ENCODE measurements around the gene SOCS4. TPM values are rescaled to one million over a fixed set of nuclear protein-coding genes. Genes with fewer than 3 reads are reported as not detected.

The SOCS4 gene
- total RNA-seq, 4 donors from 2014 or later: 25.4 to 45.0 (median 37.9) TPM

- no peaks in the 10 kb centered on the region for H3K9me3 ChIP-seq
- peaks cover 4 to 47% (median 19%) of the 10 kb centered on the region in 3 donors for H3K4me1 ChIP-seq
- H3K36me3 ChIP-seq: peaks cover 0 to 7% of the 10 kb centered on the region in 2 donors
- 0 to 1% methylated on average over 4 to 8 of the region's 10 CpGs for WGBS, 2 donors (ENCODE audit: low coverage in 1 of 2)
- H3K27me3 ChIP-seq: no peaks in the 10 kb centered on the region
- TF ChIP-seq, protein P1, sequence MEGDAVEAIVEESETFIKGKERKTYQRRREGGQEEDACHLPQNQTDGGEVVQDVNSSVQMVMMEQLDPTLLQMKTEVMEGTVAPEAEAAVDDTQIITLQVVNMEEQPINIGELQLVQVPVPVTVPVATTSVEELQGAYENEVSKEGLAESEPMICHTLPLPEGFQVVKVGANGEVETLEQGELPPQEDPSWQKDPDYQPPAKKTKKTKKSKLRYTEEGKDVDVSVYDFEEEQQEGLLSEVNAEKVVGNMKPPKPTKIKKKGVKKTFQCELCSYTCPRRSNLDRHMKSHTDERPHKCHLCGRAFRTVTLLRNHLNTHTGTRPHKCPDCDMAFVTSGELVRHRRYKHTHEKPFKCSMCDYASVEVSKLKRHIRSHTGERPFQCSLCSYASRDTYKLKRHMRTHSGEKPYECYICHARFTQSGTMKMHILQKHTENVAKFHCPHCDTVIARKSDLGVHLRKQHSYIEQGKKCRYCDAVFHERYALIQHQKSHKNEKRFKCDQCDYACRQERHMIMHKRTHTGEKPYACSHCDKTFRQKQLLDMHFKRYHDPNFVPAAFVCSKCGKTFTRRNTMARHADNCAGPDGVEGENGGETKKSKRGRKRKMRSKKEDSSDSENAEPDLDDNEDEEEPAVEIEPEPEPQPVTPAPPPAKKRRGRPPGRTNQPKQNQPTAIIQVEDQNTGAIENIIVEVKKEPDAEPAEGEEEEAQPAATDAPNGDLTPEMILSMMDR (IDR thresholded peaks at IDR 0.05): no peak
- no peak for TF ChIP-seq POLR2A (IDR thresholded peaks at IDR 0.05)
- no peak for TF ChIP-seq POLR2AphosphoS5 (IDR thresholded peaks at IDR 0.05)
- TF ChIP-seq EP300 (IDR thresholded peaks at IDR 0.05): no peak
- peak overlapping the region; percentile 72 to 94 for H3K4me3 ChIP-seq
- no peak for ATAC-seq
- H3K27ac ChIP-seq: peak overlapping the region; percentile 51 to 100 (median 99)
Measured at GRCh38 chr14:55051165-55051422, 24.1 kb downstream of the SOCS4 start.

GRCh38 chr14:55051423-55052268 is 24.6 kb downstream of the SOCS4 start, which contains the start of gene MAPK1IP1L:
Gene MAPK1IP1L (plus strand): TSS chr14:55051647. CDS start chr14:55061684, 10,037 bp downstream.
- peaks cover 0 to 7% of the 10 kb centered on the region in 2 donors for H3K36me3 ChIP-seq
- ATAC-seq: peak; percentile 97
- H3K4me3 ChIP-seq: peak within 1 kb of the TSS; percentile 72 to 94
- TF ChIP-seq POLR2AphosphoS5 (IDR thresholded peaks at IDR 0.05) (peak; percentile 99), EP300 (IDR thresholded peaks at IDR 0.05) (peak; percentile 44), POLR2A (IDR thresholded peaks at IDR 0.05) (peak; percentile 99)
- TF ChIP-seq, protein P1 (IDR thresholded peaks at IDR 0.05): peak; percentile 99 to 100 (median 100)
- WGBS, 2 donors (ENCODE audit: low coverage in 1 of 2): 0% methylated on average over 21 of the region's 98 CpGs; no CpG with 5 or more reads in 1 of the 2 donors
- no peaks in the 10 kb centered on the region for H3K9me3 ChIP-seq
- peaks cover 4 to 52% (median 19%) of the 10 kb centered on the region in 3 donors for H3K4me1 ChIP-seq
- peak within 1 kb of the TSS; percentile 97 to 100 (median 99) for H3K27ac ChIP-seq
- no peaks in the 10 kb centered on the region for H3K27me3 ChIP-seq

- WGBS, 2 donors (ENCODE audit: low coverage in 1 of 2): 4 to 8% methylated on average over 6 to 14 of the region's 14 CpGs
- H3K4me1 ChIP-seq: peaks cover 4 to 57% (median 19%) of the 10 kb centered on the region in 3 donors
- no peak for ATAC-seq
Measured at GRCh38 chr14:55052269-55052930, 25.4 kb downstream of the SOCS4 start.

GRCh38 chr14:55053018-55053417 is 26.0 kb downstream of the SOCS4 start:
- H3K27me3 ChIP-seq: no peaks in the 10 kb centered on the region
- 42 to 44% methylated on average over 6 of the region's 6 CpGs for WGBS, 2 donors (ENCODE audit: low coverage in 1 of 2)
- TF ChIP-seq EP300 (IDR thresholded peaks at IDR 0.05): no peak
- TF ChIP-seq POLR2AphosphoS5 (IDR thresholded peaks at IDR 0.05): no peak
- TF ChIP-seq, protein P1 (IDR thresholded peaks at IDR 0.05): no peak
- no peak for TF ChIP-seq POLR2A (IDR thresholded peaks at IDR 0.05)
- H3K4me1 ChIP-seq: peaks cover 4 to 64% (median 19%) of the 10 kb centered on the region in 3 donors
- peaks cover 0 to 16% of the 10 kb centered on the region in 2 donors for H3K36me3 ChIP-seq
- H3K9me3 ChIP-seq: no peaks in the 10 kb centered on the region
- H3K4me3 ChIP-seq: peak overlapping the region in 1 of 2 donors; percentile 94
- peak overlapping the region; percentile 97 to 100 (median 99) for H3K27ac ChIP-seq
- ATAC-seq: no peak

More at GRCh38 chr14:55052269-55052930, 25.4 kb downstream of the SOCS4 start:
- Histone ChIP-seq H3K27ac (peak overlapping the region; percentile 97 to 100 (median 99)), H3K9me3 (no peaks in the 10 kb centered on the region), H3K36me3 (peaks cover 0 to 10% of the 10 kb centered on the region in 2 donors), H3K4me3 (peak overlapping the region; percentile 72 to 94), H3K27me3 (no peaks in the 10 kb centered on the region)
- TF ChIP-seq, protein P1 (IDR thresholded peaks at IDR 0.05): no peak
- TF ChIP-seq POLR2A (IDR thresholded peaks at IDR 0.05): no peak
- no peak for TF ChIP-seq POLR2AphosphoS5 (IDR thresholded peaks at IDR 0.05)
